SK-N-MC (cell line): ENCODE results near the gene TRABD.

Source experiments
- EZH2 ChIP-seq: fragments of 200-600 bp; sonication (generic); IDR thresholded peaks from one replicate; pipeline ENCODE4 v1.6.1; 2017; ENCODE audit warnings: antibody characterized with exemption
- FOXP2 ChIP-seq: optimal IDR thresholded peaks from 2 replicates; pipeline ENCODE3; 2011; ENCODE audit warnings: mild to moderate bottlenecking, moderate library complexity; ENCODE audit not compliant: insufficient read depth; ENCODE audit errors: extremely low read length, control extremely low read depth
- POLR2AphosphoS5 ChIP-seq: IDR thresholded peaks from 2 replicates; pipeline ENCODE4 v1.6.1; 2012; ENCODE audit warnings: mild to moderate bottlenecking, low read depth, low read length, borderline replicate concordance

- no peak for TF ChIP-seq POLR2AphosphoS5
- no peak for TF ChIP-seq EZH2
- TF ChIP-seq FOXP2: no peak
Observed at GRCh38 chr22:50173311-50173982, 12.3 kb upstream of the TRABD start.
